ENCODE results near the gene CHPF2. TPM values are rescaled to one million over a fixed set of nuclear protein-coding genes. Genes with fewer than 3 reads are reported as not detected.

Gene CHPF2
- total RNA-seq, 1 experiment from 2014 or later, result 68.1 TPM

DNA sequence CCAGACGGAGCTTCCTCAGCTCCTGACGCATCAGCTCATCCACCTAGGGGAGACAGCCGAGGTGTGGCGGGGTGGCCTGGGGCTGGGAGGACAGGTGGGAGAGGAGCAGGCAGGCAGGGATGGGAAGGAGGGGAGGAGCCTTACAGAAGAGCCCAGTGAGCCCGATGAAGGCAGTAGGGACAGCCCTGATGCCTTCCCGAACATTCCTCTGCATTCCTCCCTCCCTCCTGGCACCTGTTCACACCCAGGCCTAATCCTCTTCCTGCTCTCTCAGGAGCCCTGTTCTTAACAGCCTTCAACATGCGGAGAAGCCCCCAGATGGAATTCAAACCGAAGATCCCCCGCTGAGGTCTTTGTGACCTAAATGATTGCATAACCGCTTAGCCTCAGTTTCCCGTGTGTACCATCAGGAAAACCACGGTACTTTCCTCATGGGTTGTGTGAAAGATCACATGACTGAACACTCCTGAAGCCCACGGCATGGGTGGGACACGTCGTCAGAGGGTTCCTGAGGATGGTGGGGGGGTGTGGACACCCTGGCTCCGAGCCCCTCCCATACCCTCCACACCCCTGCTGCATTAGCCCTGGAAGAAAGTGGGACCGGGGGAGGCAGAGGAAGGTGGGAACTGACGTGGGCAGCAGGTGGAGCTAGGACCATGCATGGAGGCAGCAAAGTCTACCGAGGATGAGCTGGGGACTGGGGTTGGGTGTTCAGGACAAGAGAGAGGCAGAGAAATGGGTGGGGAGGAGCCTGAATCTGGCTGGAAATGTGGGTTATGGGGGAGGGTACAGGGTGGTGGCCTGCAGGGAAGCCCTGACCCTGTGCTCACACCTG, 36.5 kb upstream of the CHPF2 start:
- no peak overlapping the region for H3K4me3 ChIP-seq
- H3K4me1 ChIP-seq (replicated peaks), result no peaks in the 10 kb centered on the region
- peaks cover 44% of the 10 kb centered on the region for H3K27me3 ChIP-seq (replicated peaks)
- no peak overlapping the region for H3K27ac ChIP-seq
- no peaks in the 10 kb centered on the region for H3K36me3 ChIP-seq
- no peak for DNase-seq (ENCODE audit: low read depth in 1 of 2, low spot score in 2 of 2)
- H3K9me3 ChIP-seq (replicated peaks), result no peaks in the 10 kb centered on the region

- H3K27ac ChIP-seq, result no peak overlapping the region
- no peak for DNase-seq (ENCODE audit: low read depth in 1 of 2, low spot score in 2 of 2)
- peaks cover 44% of the 10 kb centered on the region for H3K27me3 ChIP-seq (replicated peaks)
- no peaks in the 10 kb centered on the region for H3K4me1 ChIP-seq (replicated peaks)
- no peaks in the 10 kb centered on the region for H3K36me3 ChIP-seq
- H3K4me3 ChIP-seq, result no peak overlapping the region
- H3K9me3 ChIP-seq (replicated peaks), result no peaks in the 10 kb centered on the region
These were observed 34.4 kb upstream of the CHPF2 start for GRCh38 chr7:151197932-151198331.

DNA sequence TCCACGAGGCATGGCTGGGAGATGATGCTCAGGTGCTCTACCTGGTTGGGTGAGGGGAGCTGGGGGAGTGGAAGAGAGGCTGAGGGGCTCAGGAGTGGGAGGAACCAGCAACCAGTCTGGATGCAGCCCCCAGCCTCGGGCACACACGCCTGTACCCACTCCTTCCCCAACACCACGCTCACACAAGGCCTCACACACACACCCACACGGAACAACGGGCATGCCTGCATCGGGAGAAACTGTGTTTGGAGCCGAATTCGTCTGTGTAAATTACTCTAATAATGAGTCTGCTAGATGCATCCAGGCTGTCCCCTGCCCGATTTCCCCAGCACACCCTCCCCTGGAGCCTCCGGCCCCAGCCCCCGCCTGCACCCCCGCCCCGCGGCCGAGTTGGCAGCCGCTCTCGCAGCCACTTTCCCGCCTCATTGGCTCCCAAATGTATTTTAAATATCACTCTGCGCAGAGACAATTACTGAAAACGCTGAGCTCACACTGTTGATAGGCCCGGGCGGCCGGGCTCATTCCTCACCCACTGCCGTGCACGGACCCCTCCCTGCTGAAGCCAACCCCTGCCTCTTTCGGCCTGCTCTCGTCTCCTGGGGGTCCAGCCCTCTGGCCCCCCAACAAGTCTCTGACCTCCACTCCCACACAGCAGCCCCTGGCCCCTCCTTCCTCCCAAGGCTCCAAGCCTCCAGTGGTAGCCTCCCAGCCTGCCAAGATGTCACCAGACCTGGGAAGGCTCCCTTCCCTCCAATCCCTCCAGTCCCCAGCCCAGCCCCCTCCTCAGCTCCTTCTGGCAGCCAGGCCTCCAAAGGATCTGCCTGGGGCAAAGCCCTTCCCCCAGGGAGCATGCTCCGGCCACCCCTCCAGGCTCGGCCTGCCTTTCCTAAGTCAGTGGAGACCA, 33.1 kb upstream of the CHPF2 start:
- no peaks in the 10 kb centered on the region for H3K9me3 ChIP-seq (replicated peaks)
- H3K27ac ChIP-seq, result no peak overlapping the region
- H3K27me3 ChIP-seq (replicated peaks), result peaks cover 51% of the 10 kb centered on the region
- H3K36me3 ChIP-seq, result no peaks in the 10 kb centered on the region
- no peak overlapping the region for H3K4me3 ChIP-seq
- H3K4me1 ChIP-seq (replicated peaks), result no peaks in the 10 kb centered on the region
- DNase-seq (ENCODE audit: low read depth in 1 of 2, low spot score in 2 of 2), result no peak

GRCh38 chr7:151201344-151201743, 30.9 kb upstream of the CHPF2 start:
- no peaks in the 10 kb centered on the region for H3K4me1 ChIP-seq (replicated peaks)
- H3K27ac ChIP-seq, result no peak overlapping the region
- peaks cover 34% of the 10 kb centered on the region for H3K27me3 ChIP-seq (replicated peaks)
- no peaks in the 10 kb centered on the region for H3K36me3 ChIP-seq
- H3K9me3 ChIP-seq (replicated peaks), result no peaks in the 10 kb centered on the region
- no peak for DNase-seq (ENCODE audit: low read depth in 1 of 2, low spot score in 2 of 2)
- no peak overlapping the region for H3K4me3 ChIP-seq

- H3K9me3 ChIP-seq (replicated peaks), result no peaks in the 10 kb centered on the region
- no peaks in the 10 kb centered on the region for H3K36me3 ChIP-seq
- peaks cover 30% of the 10 kb centered on the region for H3K27me3 ChIP-seq (replicated peaks)
- DNase-seq (ENCODE audit: low read depth in 1 of 2, low spot score in 2 of 2), result no peak
- H3K4me3 ChIP-seq, result no peak overlapping the region
- H3K27ac ChIP-seq, result no peak overlapping the region
- no peaks in the 10 kb centered on the region for H3K4me1 ChIP-seq (replicated peaks)
These were observed 30.5 kb upstream of the CHPF2 start for GRCh38 chr7:151201751-151202150.

DNA sequence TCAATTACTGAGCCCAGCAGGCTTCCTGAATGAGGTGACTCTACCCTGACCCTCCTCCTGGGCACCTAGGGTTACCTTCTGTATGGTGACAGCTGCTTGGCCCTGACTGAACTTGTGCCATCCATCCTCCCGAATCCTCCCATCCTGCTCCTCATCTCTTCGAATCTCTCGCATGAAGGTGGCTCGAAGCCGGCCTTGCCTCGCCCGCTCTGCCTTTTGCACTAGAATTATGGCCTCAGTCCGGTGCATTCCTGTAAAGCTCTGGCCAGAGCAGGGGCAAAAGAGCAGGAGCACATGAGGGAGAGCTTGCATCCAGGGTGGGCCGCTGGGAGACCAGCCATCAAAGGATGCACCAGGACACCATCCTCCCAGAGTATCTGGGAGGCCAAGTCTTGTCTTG, 29.4 kb upstream of the CHPF2 start:
- Histone ChIP-seq H3K36me3 (no peaks in the 10 kb centered on the region), H3K4me3 (no peak overlapping the region), H3K9me3 (replicated peaks) (no peaks in the 10 kb centered on the region), H3K27ac (no peak overlapping the region), H3K4me1 (replicated peaks) (no peaks in the 10 kb centered on the region), H3K27me3 (replicated peaks) (peaks cover 24% of the 10 kb centered on the region)
- DNase-seq (ENCODE audit: low read depth in 1 of 2, low spot score in 2 of 2), result no peak

GRCh38 chr7:151204383-151205032, 27.8 kb upstream of the CHPF2 start:
- H3K36me3 ChIP-seq, result no peaks in the 10 kb centered on the region
- no peaks in the 10 kb centered on the region for H3K9me3 ChIP-seq (replicated peaks)
- peaks cover 21% of the 10 kb centered on the region for H3K27me3 ChIP-seq (replicated peaks)
- DNase-seq (ENCODE audit: low read depth in 1 of 2, low spot score in 2 of 2), result no peak
- H3K27ac ChIP-seq, result no peak overlapping the region
- H3K4me1 ChIP-seq (replicated peaks), result no peaks in the 10 kb centered on the region
- H3K4me3 ChIP-seq, result no peak overlapping the region

DNA sequence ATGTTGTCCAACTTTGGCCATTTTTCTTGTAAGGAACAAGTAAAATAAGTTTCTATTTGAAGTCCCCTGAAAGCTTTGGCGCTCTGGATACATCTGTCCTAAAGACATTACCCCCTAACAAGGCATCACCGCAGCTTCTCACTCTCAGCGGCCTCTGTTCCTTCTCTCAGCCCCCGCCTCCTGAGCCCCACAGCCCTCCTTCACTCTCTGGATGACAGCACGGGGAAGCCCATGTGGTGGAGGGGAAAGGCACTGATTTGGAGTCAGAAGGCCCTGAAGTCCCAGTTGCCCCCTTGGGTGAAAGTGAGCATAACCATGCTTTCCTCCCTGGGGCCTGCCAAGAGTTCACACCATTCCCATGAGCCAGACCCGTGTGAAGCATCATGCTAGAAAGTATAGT, 26.6 kb upstream of the CHPF2 start:
- H3K4me1 ChIP-seq (replicated peaks), result no peaks in the 10 kb centered on the region
- DNase-seq (ENCODE audit: low read depth in 1 of 2, low spot score in 2 of 2), result no peak
- no peak overlapping the region for H3K4me3 ChIP-seq
- H3K9me3 ChIP-seq (replicated peaks), result no peaks in the 10 kb centered on the region
- peaks cover 21% of the 10 kb centered on the region for H3K27me3 ChIP-seq (replicated peaks)
- H3K27ac ChIP-seq, result no peak overlapping the region
- no peaks in the 10 kb centered on the region for H3K36me3 ChIP-seq

- Histone ChIP-seq H3K4me3 (no peak overlapping the region), H3K4me1 (replicated peaks) (no peaks in the 10 kb centered on the region), H3K9me3 (replicated peaks) (no peaks in the 10 kb centered on the region), H3K27me3 (replicated peaks) (peaks cover 18% of the 10 kb centered on the region), H3K27ac (no peak overlapping the region), H3K36me3 (no peaks in the 10 kb centered on the region)
- no peak for DNase-seq (ENCODE audit: low read depth in 1 of 2, low spot score in 2 of 2)
These were observed 25.4 kb upstream of the CHPF2 start for GRCh38 chr7:151206914-151207313.

- no peak for DNase-seq (ENCODE audit: low read depth in 1 of 2, low spot score in 2 of 2)
- H3K9me3 ChIP-seq (replicated peaks), result no peaks in the 10 kb centered on the region
- no peak overlapping the region for H3K27ac ChIP-seq
- H3K4me1 ChIP-seq (replicated peaks), result no peaks in the 10 kb centered on the region
- H3K4me3 ChIP-seq, result no peak overlapping the region
- peaks cover 14% of the 10 kb centered on the region for H3K27me3 ChIP-seq (replicated peaks)
- H3K36me3 ChIP-seq, result no peaks in the 10 kb centered on the region
These were observed 25.0 kb upstream of the CHPF2 start for GRCh38 chr7:151207315-151207714.

- H3K9me3 ChIP-seq (replicated peaks), result no peaks in the 10 kb centered on the region
- no peaks in the 10 kb centered on the region for H3K4me1 ChIP-seq (replicated peaks)
- H3K4me3 ChIP-seq, result no peak overlapping the region
- peaks cover 13% of the 10 kb centered on the region; the same call in 1 of the 2 replicates for H3K27me3 ChIP-seq (replicated peaks)
- no peak for DNase-seq (ENCODE audit: low read depth in 1 of 2, low spot score in 2 of 2)
- peaks cover 5% of the 10 kb centered on the region for H3K36me3 ChIP-seq
- no peak overlapping the region for H3K27ac ChIP-seq
These were observed 24.5 kb upstream of the CHPF2 start for GRCh38 chr7:151207804-151208203.

GRCh38 chr7:151208253-151208862, 23.9 kb upstream of the CHPF2 start:
- peaks cover 11% of the 10 kb centered on the region; the same call in 1 of the 2 replicates for H3K27me3 ChIP-seq (replicated peaks)

DNA sequence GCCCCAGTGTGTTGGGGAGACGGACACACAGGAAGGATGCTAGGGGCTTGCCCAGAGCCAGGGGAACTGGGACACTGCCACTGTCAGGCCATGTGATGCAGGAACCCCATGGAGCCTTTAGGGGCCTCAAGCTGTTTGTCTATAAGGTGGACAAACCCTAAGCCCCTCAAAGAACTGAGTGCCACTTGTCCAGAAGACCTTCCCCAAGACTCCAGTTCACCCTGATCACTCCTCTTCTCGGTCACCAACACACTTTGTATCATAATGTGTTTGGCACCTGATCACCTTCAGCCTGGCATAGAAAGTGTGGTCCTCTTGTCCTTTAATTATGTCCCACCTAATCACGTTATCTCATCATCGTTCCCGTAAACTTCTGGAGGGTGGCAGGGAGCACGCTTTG, 22.7 kb upstream of the CHPF2 start:
- Histone ChIP-seq H3K27ac (no peak overlapping the region), H3K27me3 (replicated peaks) (0 out of 2 replicates have a peak, but pooled peaks cover 5% of the 10 kb centered on the region), H3K36me3 (peaks cover 19% of the 10 kb centered on the region), H3K9me3 (replicated peaks) (no peaks in the 10 kb centered on the region), H3K4me1 (replicated peaks) (no peaks in the 10 kb centered on the region), H3K4me3 (no peak overlapping the region)
- no peak for DNase-seq (ENCODE audit: low read depth in 1 of 2, low spot score in 2 of 2)

More at GRCh38 chr7:151208253-151208862, 23.9 kb upstream of the CHPF2 start:
- H3K4me1 ChIP-seq (replicated peaks), result no peaks in the 10 kb centered on the region
- peaks cover 10% of the 10 kb centered on the region for H3K36me3 ChIP-seq
- no peaks in the 10 kb centered on the region for H3K9me3 ChIP-seq (replicated peaks)
- H3K4me3 ChIP-seq, result no peak overlapping the region
- H3K27ac ChIP-seq, result no peak overlapping the region
- DNase-seq (ENCODE audit: low read depth in 1 of 2, low spot score in 2 of 2), result no peak
